HCT116 (cell line): ENCODE data around the gene PTGIR. TPM values are rescaled to one million over a fixed set of nuclear protein-coding genes. Genes with fewer than 3 reads are reported as not detected.

ENCODE experiments used
- ATAC-seq: fragments of 200-7000 bp; cut with Tn5 transposase; 2 replicates; pipeline ENCODE4 v1.9.1; 2020; ENCODE audit warnings: mild to moderate bottlenecking, moderate library complexity
- BruUV-seq: library from RNA; stranded (reverse); fragments of 400-500 nt; replicated peaks from 2 replicates; lab custom pipeline; 2021; lab: Mats Ljungman, UMichigan
- CTCF ChIA-PET: fragments of 300-600 bp; sonication (Branson Sonifier 250); formaldehyde crosslinking; loops from one replicate; lab custom pipeline; 2021; ENCODE audit warnings: antibody characterized with exemption; lab: Charles Lee
- POLR2A ChIA-PET: fragments of 300-600, 350-600 bp; sonication (Branson Sonifier 250); formaldehyde crosslinking; loops from one replicate; lab custom pipeline; 2021; ENCODE audit warnings: antibody characterized with exemption; lab: Charles Lee
- RAD21 ChIA-PET, 2 experiments: fragments of 300-600 bp; sonication (Branson Sonifier 250); formaldehyde crosslinking; loops; one replicate each; lab custom pipeline; 2023; ENCODE audit warnings: low total read pairs in 2 of 2; ENCODE audit not compliant: uncharacterized antibody in 2 of 2, unreplicated experiment in 2 of 2, low non-redundant PET in 1 of 2; lab: Charles Lee
- DNase-seq: peaks from one replicate; pipeline ENCODE4 v3.0.0-alpha.2; 2010; ENCODE audit warnings: low read depth, low spot score
- H2AFZ ChIP-seq: fragments of 200-600 bp; shearing (Covaris generic), sonication (generic); 2 replicates; pipeline ENCODE4 v1.6.1; 2017; ENCODE audit warnings: low read depth, mixed run types, mixed read lengths, antibody characterized with exemption, low read length; ENCODE audit not compliant: poor library complexity, severe bottlenecking
- H3K27ac ChIP-seq: 2 replicates; pipeline ENCODE4 v1.5.1; 2012; ENCODE audit warnings: low read depth, low read length
- H3K27me3 ChIP-seq: fragments of 200-600 bp; sonication (generic); 2 replicates; pipeline ENCODE4 v1.6.1; 2016; ENCODE audit warnings: mixed run types, low read length, mixed read lengths; ENCODE audit not compliant: insufficient read depth
- H3K36me3 ChIP-seq, 2 experiments: fragments of 200-500 bp in 1 of 2; fragments of 200-600 bp in 1 of 2; sonication (Bioruptor generic) in 1 of 2; sonication (generic) in 1 of 2; 2 replicates each; pipeline versions ENCODE4 v1.5.1 to v1.6.1; 2014 to 2016; ENCODE audit warnings: low read length in 2 of 2, inconsistent platforms in 1 of 2, mixed read lengths in 1 of 2, mixed run types in 1 of 2; ENCODE audit not compliant: insufficient read depth in 2 of 2, control insufficient read depth in 1 of 2
- H3K4me1 ChIP-seq, 2 experiments: fragments of 200-600 bp in 1 of 2; sonication (generic) in 1 of 2; 2 replicates each; pipeline versions ENCODE4 v1.5.1 to v1.6.1; 2012 to 2017; ENCODE audit warnings: low read length in 2 of 2, inconsistent platforms in 1 of 2, mild to moderate bottlenecking in 1 of 2, mixed read lengths in 1 of 2, mixed run types in 1 of 2, moderate library complexity in 1 of 2; ENCODE audit not compliant: insufficient read depth in 2 of 2, control insufficient read depth in 1 of 2
- H3K4me2 ChIP-seq: fragments of 200-600 bp; sonication (generic); 2 replicates; pipeline ENCODE4 v1.6.1; 2017; ENCODE audit warnings: mixed run types, low read length, mixed read lengths
- H3K4me3 ChIP-seq, 2 experiments: fragments of 200-600 bp in 1 of 2; sonication (generic) in 1 of 2; replicated peaks in 1 of 2; 2 replicates each; pipeline ENCODE4 v1.5.1; 2011 to 2016; ENCODE audit warnings: low read length in 2 of 2, control low read depth in 1 of 2, low read depth in 1 of 2, mild to moderate bottlenecking in 1 of 2, mixed read lengths in 1 of 2, mixed run types in 1 of 2
- H3K79me2 ChIP-seq: fragments of 200-600 bp; sonication (generic); 2 replicates; pipeline ENCODE4 v1.6.1; 2017; ENCODE audit warnings: mild to moderate bottlenecking, mixed run types, low read length, moderate library complexity, mixed read lengths; ENCODE audit not compliant: insufficient read depth
- H3K9ac ChIP-seq: fragments of 200-600 bp; sonication (generic); 2 replicates; pipeline ENCODE4 v1.6.1; 2016; ENCODE audit warnings: low read length, mixed read lengths
- H3K9me2 ChIP-seq: fragments of 200-600 bp; sonication (generic), shearing (Covaris generic); 2 replicates; pipeline ENCODE4 v1.6.1; 2017; ENCODE audit warnings: mixed run types, mild to moderate bottlenecking, moderate library complexity; ENCODE audit not compliant: insufficient read depth
- H3K9me3 ChIP-seq, 2 experiments: fragments of 200-500 bp in 1 of 2; fragments of 200-600 bp in 1 of 2; sonication (Bioruptor generic) in 1 of 2; sonication (generic) in 1 of 2; 2 replicates each; pipeline ENCODE4 v1.6.1; 2014 to 2017; ENCODE audit warnings: low read length in 2 of 2, mixed read lengths in 2 of 2, inconsistent platforms in 1 of 2, low read depth in 1 of 2, mild to moderate bottlenecking in 1 of 2, mixed run types in 1 of 2, moderate library complexity in 1 of 2; ENCODE audit not compliant: control insufficient read depth in 1 of 2, insufficient read depth in 1 of 2
- H4K20me1 ChIP-seq: fragments of 200-600 bp; sonication (generic), shearing (Covaris generic); 2 replicates; pipeline ENCODE4 v1.6.1; 2017; ENCODE audit warnings: mixed run types, mild to moderate bottlenecking, moderate library complexity; ENCODE audit not compliant: insufficient read depth
- ATF3 ChIP-seq: IDR thresholded peaks from 2 replicates; pipeline ENCODE4 v1.6.1; 2012
- CTCF ChIP-seq, 3 experiments: fragments of 200-600 bp in 1 of 3; sonication (generic) in 1 of 3; IDR thresholded peaks in 2 of 3; conservative IDR thresholded peaks in 1 of 3; 2 replicates each; pipeline ENCODE4 v1.5.1; 2012 to 2017; ENCODE audit warnings: low read depth in 2 of 3, low read length in 2 of 3, antibody characterized with exemption in 1 of 3, borderline replicate concordance in 1 of 3, control low read depth in 1 of 3, mild to moderate bottlenecking in 1 of 3, mixed read lengths in 1 of 3, mixed run types in 1 of 3, moderate library complexity in 1 of 3; ENCODE audit not compliant: insufficient read depth in 1 of 3
- JUND ChIP-seq: IDR thresholded peaks from 2 replicates; pipeline ENCODE4 v1.6.1; 2012
- REST ChIP-seq: IDR thresholded peaks from 2 replicates; pipeline ENCODE4 v1.6.1; 2012; ENCODE audit warnings: low read depth
- SP1 ChIP-seq: IDR thresholded peaks from 2 replicates; pipeline ENCODE4 v1.6.1; 2012; ENCODE audit warnings: low read depth
- ZBTB33 ChIP-seq: IDR thresholded peaks from 2 replicates; pipeline ENCODE4 v1.6.1; 2011; ENCODE audit warnings: mild to moderate bottlenecking, low read length, moderate library complexity; ENCODE audit not compliant: insufficient replicate concordance; ENCODE audit errors: extremely low read depth
- intact Hi-C: fragments of 100-400 bp; cut with micrococcal nuclease; formaldehyde crosslinking; loops from 2 replicates; pipeline ENCODE4 v1.10.0; 2022
- total RNA-seq: library from RNA; stranded (reverse); gene quantifications from one replicate; pipeline ENCODE4 v1.2.1, GENCODE V29; 2021; ENCODE audit not compliant: unreplicated experiment

Gene PTGIR
- total RNA-seq, 1 experiment from 2014 or later: not detected

GRCh38 chr19:46608581-46609345 is 16.1 kb downstream of the PTGIR start:
- Histone ChIP-seq H4K20me1 (no peaks in the 10 kb centered on the region), H3K27me3 (no peaks in the 10 kb centered on the region), H3K4me2 (no peak overlapping the region), H3K9me3 (no peaks in the 10 kb centered on the region), H3K27ac (no peak overlapping the region), H2AFZ (no peak overlapping the region), H3K9ac (no peak overlapping the region), H3K36me3 (peaks cover 31 to 33% of the 10 kb centered on the region in 2 experiments), H3K79me2 (peaks cover 37% of the 10 kb centered on the region), H3K4me3 (no peak overlapping the region), H3K4me1 (peaks cover 0 to 1% of the 10 kb centered on the region in 2 experiments; a peak in 3 of 4 replicates), H3K9me2 (no peaks in the 10 kb centered on the region)
- intact Hi-C loops: no loop called here
- ChIA-PET POLR2A (no interaction called here), CTCF (no interaction called here), RAD21 (interaction anchor here in 1 of 2 experiments (0.7 kb wide), 1 partner anchor 37 kb away, joined by 4 read pairs; no protein-coding TSS in a partner anchor)
- ATAC-seq: no peak
- BruUV-seq: no TSS peak
- TF ChIP-seq ATF3 (no peak), CTCF (IDR thresholded peaks at IDR 0.05 in 2 of 3, conservative IDR thresholded peaks at IDR 0.05 in 1 of 3; ENCODE audit: borderline replicate concordance in 1 of 3, insufficient read depth in 1 of 3, low read depth in 2 of 3, low read length in 2 of 3) (no peak), JUND (no peak), REST (no peak), SP1 (no peak), ZBTB33 (no peak)
- no peak for DNase-seq
